HG03354 (cell line): ENCODE data around the gene TRIM9.
"Not testable (repeated sequence)": the region's sequence is repeated elsewhere in the genome, so short reads cannot be mapped to it uniquely, and the experiment has no call there.

Source experiments
- ATAC-seq: cut with Tn5 transposase; IDR thresholded peaks from one replicate; pipeline ENCODE4 v1.9.1; 2021; ENCODE audit warnings: mild to moderate bottlenecking; ENCODE audit not compliant: unreplicated experiment, poor library complexity, severe bottlenecking

The TRIM9 gene

DNA sequence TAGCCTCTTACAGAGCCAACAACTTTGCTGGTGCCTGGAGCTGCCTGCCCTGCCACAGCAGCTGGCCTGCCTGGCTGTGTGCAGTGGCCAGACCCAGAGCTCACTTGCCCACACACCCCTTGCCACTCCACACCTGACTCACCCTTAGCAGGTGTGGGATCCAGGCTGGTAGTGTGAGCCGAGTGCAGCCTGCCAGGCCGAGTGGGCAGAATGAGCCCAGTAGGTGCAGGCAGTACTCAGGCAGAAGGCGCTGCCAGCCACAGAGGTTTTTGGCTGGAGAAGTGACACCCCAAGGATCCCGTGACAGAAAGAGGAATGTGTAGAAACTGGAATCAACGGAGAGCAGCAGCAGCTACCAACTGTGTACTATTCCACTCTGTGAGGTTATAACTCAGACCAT lies 120.8 kb downstream of the TRIM9 start:
- no peak for ATAC-seq

DNA sequence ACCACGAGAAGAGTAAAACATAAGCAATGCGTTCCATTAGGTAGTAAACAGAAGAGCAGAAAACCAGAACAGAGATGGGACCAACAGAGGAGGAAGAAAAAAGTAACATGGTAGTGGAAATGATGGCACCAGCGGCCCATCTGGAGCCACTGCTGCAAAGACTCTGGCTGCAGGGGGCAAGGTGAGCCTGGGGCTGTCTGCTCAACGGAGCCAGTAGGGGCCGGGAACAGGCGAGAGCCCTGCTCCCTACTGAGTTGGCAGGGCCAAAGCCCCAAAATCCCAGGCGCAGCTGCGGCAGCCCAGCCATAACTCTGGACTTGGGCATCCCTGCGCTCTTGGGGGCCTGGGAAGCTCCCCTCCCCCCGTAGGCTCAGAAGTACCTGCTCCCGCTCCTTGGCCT lies 122.2 kb downstream of the TRIM9 start:
- no peak for ATAC-seq

- ATAC-seq = no peak
Observed at GRCh38 chr14:50970886-50971781, 123.8 kb downstream of the TRIM9 start.

DNA sequence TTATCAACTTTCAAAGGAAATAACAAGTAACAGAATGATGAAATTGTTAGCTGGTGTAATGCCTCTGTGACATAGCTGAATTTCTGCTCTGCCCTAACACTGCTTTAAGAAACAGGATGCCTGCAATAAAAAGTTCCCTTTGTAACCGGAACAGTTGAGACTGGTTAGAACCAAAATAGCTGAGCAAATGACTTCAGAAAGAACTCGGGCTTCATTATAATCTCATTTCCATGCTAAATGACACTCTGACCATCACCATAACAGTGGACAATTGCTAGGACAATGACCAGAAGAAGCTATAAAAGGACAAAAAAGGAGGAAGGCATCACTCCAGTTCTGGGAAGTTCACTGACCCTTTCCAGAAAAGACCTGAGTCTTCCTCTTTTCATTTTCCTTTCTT lies 127.1 kb downstream of the TRIM9 start:
- ATAC-seq = no peak

GRCh38 chr14:50967103-50967502 lies 127.8 kb downstream of the TRIM9 start:
- no peak for ATAC-seq

- no peak for ATAC-seq
Observed at GRCh38 chr14:50964683-50965390, 130.1 kb downstream of the TRIM9 start.

DNA sequence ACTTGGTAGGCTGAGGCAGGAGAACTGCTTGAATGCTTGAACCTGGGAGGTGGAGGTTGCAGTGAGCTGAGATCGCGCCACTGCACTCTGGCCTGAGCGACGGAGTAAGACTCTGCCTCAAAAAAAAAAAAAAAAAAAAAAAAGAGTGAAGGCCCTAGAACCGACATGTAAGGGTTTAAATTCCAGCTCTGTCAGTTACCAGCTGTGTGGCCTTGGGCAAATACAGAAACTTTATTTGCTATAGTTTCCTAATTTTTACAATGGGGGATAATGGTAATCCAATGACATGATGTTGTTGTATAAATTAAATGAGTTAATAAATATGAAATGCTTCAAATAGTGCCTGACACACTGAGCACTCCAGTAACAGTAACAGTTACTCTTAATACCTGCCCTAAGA lies 131.0 kb downstream of the TRIM9 start:
- ATAC-seq = no peak

DNA sequence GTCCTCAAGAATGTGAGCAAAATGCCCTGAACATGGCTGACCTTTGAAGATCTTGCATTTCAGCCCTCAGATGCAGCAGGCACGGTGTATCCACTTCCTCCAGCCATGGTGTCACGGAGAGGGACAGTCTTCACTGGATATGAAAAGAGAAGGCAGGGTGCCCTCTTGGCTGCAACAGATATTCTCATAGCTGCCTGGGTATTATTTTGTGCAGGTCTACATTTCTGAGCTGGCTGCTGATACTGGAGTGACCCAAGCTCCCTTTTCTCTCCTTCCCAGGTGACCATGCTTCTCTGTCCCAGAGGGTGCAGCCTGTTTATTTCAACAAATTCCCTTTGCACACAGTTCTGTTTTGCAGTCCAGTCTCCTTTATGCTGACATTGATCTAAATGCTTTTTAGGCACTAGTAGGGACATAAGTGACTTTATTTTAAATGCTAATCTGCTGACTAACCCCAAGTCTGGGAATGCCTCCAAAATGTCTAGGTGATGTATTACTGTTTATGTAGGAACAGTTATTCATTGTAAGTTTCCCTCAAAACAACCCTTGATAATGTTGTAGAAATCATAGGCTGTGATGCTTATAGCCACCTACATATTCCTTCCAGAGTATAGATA lies 133.2 kb downstream of the TRIM9 start:
- no peak for ATAC-seq

GRCh38 chr14:50957296-50957695 lies 137.6 kb downstream of the TRIM9 start:
- ATAC-seq = no peak

GRCh38 chr14:50956421-50956820 lies 138.5 kb downstream of the TRIM9 start:
- not testable (repeated sequence) for ATAC-seq

DNA sequence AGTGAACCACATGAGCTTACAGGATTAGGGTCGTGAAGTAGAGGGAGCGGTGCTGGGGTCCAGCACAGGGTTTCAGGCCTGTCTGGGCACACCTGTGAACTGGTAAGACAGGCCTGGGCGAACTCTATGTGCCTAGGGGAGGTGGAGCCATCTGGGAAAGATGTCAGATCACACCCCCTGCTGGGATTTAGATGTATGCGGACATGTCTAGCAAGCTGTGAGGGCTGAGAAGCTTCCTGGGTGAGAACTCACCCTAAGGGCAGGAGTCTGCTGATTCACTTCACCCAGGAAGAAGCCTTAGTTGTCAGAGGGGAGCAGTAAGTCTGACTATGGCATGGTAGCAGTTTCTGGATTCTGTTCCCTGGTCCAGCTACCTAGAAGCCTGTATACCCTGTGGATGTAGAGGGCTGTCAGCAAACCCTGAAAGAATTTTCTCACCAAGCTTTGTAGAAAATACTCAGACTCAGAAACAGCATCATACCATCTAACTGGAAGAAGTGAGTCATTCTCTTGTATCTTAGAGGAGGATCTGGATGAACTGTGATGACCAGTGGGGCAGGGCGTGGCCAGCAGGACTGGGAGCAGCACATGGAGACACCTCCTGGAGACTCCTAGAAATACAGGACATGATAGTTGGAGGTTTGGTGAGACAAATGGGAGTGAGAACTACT lies 139.4 kb downstream of the TRIM9 start:
- no peak for ATAC-seq

GRCh38 chr14:50954811-50955372 lies 140.0 kb downstream of the TRIM9 start:
- no peak for ATAC-seq

DNA sequence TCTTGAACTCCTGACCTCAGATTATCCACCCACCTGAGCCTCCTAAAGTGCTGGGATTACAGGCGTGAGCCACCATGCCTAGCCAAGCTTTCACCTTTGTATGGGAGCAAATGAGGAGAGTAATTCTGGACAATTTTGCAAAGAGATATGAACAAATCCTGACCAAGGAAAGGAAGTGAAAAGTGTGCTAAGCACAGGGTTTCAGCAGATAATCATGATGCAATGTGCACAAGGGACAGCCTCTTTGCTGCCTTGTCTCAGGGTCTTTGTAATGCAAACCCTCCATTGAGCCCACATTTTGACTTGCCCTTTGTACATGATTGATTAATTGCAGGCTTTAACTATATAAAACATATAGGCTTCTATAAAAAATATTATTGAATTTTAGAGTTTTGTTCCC lies 141.4 kb downstream of the TRIM9 start:
- ATAC-seq = no peak

GRCh38 chr14:50951032-50951431 lies 143.9 kb downstream of the TRIM9 start:
- no peak for ATAC-seq

- ATAC-seq = no peak
Observed at GRCh38 chr14:50948205-50948604, 146.7 kb downstream of the TRIM9 start.

DNA sequence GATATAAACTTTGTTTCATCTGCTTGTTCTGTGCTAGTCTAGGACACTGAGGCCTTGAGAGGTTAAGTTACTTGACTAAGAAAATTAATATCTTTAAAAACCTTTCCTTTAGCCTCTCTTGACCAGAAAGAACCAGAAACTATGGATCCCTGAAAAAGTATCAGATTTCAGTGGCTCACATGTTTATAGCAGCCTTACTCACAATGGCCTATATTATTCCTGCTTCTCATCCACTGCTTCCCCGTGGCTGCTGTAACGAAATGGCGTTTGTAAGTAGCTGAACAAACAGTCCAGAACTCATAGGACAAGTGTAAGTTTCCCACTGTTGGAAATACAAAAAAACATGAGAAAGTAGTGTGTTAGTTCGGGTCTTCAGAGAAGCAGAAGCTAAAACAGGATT lies 147.5 kb downstream of the TRIM9 start:
- ATAC-seq = no peak

DNA sequence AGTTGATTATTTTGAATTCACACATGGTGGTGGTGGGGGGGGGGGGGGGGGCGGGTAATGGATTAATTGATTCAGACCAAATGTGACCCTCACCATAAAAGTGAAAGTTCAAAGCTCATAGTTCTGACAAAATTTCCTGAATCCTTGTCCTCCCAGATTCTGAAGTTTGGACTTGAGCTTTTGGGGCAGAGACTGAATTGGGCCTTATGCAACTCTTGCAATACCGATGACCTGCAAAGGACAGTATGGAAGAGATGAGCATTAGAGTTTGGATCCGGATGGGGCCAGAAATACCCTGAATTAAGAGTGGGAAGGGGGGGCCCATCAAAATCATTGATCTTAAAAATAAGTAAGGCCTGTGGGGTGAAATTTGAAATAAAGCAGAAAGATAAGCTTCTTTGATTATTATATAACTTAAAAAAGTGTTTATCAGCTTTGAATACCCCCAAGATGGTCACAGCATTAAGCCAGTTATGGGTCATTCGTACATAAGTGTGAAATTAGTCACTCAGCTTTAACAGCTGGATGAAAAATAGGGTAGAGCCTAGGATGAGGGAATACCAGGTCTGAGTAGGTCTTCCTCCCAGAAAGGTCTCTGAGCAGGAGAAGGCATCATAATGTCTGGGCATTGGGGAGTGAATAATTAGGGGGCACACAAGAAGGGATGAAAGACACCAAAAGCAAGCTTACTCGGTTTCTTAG lies 148.5 kb downstream of the TRIM9 start:
- ATAC-seq = no peak

- ATAC-seq = peak; percentile 21
Observed at GRCh38 chr14:50944647-50945413, 150.1 kb downstream of the TRIM9 start.
